Activated naive CD4-positive, alpha-beta T cell (primary cell): ENCODE results near the gene CANT1.

Source experiments
- DNase-seq, 4 experiments: peaks; one replicate each; lab custom pipeline; 2025; lab: John Stamatoyannopoulos, UW

CANT1 gene

DNA sequence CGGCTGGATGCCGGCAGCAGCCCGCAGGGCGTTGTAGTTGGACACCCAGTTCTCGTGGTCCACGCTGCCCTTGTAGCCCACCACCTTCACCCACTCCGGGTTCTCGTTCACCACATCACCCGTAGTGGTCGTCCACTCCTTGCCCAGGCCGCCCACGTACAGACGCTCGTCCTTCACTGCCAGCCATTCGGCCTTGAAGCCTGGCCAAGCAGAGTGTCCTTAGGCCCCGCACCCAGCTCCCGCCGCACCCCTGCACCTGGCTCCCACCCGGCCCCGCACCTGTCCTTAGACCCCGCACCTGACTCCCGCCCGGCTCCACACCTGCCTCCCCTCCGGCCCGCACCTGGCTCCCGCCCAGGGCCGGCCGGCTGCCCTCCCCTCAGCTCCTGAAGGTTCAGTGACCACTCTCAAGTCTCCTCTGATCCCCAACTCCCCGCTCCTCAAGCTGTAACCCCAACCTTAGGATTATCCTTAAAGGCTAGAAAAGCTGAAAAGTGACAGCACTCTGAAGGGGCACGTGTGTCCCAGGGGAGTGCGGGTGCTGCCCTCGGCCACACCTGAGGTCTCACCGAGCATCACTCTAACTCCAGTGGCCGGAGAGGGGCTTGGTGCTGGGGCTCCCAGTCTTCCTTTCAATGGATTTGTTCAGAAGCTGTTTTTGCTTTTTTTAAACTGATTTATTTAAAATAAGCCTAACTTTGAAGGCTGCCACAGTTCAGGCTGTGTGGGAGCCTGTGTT lies 14.4 kb downstream of the CANT1 start:
- DNase-seq: no peak

DNA sequence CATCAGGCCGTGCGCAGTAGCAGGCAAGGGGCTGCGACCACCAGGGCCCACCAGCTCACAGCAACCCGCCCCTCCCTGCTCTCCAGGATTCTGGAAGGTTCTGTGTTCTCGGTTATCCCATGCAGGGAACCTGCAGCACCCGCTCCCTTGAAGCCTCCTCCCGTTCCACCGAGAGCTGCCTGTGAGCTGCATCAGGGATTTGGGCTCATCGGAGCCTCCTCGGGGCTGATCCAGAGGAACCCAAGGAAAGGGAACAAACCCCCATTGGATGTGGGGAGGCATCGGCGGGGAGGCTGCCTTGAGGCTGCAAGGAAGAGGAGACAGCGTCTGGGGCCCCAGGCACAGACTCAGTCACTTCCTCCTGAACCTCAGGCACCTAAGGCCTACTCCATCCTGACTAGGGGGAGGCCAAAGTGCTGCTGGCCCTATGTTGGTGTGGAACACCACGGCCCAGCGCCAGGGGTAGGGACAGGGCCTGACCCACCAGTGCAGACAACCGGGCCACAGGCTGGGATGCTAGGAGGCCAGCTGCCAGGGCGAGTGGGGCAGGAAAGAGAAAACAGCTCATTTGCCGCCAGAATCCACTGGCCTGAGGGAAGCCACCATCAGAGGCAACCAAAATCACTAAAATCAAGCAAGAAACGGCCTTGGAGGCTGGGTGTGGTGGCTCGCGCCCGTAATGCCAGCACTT lies 15.4 kb downstream of the CANT1 start:
- no peak for DNase-seq

DNA sequence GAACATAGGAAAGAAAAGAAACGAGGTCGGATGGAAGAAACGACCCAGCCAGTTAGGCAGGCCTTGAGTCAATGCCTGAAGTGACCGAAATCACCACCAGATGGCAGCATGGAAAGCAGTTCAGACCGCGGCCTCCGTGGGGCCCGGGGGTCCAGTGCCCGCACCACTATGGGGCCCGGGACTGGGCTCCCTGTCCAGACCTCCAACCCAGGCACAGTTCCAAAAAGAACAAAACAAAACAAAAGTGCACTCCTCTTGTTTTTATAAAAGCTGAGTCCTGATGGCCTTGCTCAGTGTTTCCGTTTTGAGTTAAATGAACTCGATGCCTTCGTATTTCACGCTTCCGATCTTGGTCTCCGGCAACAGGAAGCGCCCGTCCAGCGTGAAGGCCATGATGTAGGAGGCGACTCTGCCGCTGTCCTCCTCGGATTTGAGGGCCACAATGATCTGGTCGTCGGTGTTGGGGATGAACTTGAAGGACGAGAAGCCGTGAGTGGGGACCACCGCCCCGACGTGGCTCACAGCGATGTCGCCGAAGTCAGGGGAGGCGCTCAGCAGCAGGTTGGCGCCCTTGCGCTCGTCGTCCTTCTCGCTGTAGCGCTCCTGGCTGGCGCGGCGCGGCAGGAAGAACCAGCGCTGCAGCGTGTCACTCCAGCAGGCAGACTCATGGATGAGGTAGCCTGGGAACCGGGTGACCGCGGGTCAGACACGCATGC lies 16.2 kb downstream of the CANT1 start:
- DNase-seq: peak in 2 of 4 experiments; percentile 23 to 44

DNA sequence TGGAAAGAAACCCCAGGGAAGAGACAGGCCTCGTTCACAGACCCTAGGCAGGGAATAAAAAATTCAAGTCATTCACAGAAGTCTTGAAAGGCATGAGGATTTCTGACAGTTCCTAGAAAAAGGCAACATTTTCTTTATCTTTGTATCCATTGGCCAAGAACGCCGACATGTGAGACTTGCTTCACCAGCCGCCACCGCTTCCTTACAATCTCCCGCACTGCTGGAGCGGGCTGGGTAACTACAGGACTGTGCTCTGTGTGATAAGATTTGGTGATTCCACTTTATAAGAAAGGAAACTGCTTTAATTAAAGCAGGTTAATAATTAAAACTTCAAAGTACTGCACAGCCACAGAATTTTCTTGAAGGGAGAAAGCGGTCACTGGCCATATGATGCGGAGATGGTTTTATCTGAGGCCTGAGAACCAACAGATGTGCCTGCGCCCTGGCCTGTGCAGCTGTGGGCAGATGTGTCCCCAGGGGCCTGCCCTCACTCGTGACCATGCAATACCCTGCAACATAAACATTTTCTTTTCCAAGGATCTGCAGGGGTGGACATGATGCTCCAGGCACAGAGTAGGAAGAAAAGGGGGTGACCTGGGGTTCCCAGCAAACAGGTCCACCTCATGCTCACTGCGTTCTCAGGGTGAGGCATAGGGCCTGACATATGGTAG lies 16.9 kb downstream of the CANT1 start:
- DNase-seq: no peak

DNA sequence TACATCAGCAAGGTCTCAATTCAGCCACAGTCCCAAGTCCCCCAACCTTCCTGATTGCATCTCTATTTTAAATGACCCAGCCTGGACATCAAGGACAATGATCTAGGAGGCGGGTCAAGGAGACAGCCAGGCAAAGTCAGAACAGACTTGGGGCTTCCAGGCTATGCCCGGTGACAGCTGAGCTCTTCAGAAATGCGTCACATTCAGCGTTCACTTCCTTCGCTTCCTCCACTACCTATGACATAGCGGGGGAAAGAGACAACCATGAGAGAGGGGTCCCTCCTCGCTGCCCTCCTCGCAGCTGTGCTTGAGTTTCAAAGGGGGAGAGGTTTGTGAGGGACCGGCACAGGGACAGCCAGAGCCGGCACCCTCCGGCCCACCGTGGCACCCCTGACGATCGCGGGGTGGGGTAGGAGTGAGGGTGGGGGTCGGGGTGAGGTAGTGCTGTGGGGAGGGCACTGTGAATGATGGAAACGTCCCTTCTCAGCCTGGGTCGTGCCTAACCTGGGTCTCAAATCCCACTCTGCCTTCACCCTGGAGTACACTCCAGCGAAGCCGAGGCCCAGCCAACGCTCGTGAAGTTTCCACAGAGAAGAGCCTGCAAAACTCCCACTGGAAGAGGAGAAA lies 17.5 kb downstream of the CANT1 start:
- no peak for DNase-seq

DNA sequence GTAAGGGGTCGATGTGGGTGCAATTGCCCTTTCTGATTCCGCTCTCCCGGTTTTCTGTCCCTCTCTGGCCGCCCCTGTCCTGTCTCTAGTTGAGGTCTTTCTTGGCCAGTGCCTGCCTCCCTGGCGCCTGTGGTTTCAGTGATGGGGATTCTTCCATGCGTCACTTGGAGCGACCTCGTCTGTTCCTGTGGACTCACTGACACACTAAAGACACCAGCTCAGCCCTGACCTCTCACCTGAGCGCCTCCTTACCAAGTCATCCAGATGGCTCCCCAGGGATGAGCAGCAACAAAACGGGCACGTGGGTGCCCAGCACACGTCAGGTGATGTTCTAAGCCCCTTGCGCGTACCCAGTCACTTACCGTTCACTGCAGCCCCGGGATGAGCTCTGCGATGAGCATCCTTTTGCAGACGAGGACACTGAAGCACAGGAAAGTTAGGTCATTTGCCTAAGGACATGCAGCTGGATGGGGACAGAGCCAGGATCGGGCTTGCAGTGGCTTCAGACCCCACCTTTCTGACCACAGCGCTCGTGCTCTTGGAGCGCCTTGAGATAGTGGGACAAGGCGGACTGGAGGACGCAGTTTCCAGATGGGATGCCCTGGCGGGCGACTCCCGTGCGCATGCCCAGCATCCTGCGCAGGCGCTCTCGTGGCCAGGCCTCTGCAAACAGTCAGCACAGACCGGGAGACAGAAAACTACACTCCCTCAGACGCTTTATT lies 18.4 kb downstream of the CANT1 start:
- no peak for DNase-seq

DNA sequence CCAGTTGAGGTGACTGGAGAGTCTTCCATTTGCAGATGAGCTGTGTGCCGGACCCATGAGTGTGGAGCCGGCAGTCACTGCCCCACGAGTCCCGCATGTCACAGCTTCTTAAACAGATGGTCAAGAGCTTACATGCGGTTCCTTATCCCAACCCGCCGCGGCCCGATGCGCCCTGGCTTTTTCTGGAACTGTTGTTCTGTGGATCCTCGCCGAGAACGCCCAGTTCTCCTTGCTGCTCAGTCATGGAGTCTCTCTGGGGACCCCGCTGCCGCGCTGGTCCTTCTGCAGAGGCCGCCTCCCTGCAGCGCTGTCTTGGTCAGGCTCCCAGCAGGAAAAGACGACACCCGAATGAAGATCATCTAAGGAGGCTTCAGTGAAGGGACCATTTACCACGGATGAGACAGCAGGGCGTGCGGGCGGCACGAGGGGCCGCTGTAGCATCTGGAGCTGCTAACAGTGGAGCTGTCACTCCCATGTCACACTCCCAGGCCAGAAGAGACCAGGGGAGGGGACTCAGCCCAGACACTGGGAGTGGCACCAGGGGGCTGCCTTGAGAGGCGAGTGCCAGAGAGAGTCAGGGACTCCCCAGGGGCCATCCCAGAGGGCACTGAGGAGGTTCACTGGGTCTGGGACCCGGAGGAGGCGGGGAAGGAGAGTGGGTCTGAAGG lies 19.1 kb downstream of the CANT1 start:
- DNase-seq: no peak

DNA sequence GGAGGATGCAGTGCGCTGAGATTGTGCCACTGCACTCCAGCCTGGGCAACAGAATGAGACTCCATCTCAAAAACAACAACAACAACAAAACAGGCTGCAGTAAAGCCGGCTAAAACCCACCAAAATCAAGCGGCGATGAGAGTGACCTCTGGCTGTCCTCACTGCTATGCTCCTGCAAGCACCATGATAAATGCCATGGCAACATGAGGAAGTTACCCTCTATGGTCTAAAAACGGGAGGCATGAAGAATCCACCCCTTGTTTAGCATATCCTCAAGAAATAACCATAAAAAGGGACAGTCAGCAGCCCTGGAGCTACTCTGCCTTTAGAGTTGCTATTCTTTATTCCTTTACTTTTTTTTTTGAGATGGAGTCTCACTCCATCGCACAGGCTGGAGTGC lies 21.4 kb downstream of the CANT1 start:
- no peak for DNase-seq

DNA sequence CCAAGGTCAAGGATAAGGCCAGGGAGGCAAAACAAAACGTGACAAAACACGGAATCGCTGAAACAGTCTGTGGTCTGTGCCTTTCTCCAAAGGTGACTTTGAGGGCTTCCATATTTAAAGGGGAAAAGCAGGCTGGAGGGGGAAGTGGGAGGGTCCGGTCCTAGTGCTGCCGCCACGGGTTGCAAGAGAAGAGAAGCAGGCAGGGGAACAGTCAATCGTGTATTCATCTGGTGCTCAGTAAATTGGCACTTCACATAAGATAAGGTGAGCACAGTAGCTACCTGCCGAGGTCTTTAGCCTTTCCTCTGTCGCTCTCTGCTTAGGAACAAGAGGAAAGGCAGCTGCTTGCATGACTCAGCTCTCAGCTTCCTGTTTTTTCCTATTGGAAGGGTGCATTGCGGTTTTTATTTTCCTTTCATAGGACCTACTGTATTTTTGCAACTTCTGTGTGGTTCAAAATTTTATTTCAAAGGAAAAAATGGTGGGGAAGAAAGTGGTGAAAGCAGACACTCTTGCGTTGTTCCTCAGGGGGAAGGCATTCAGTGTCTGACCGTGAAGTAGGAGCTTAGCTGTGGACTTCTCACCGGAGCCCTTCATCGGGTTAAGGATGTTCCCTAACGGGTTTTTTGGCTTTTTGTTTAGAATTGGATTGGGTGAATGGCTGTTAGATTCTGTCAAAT lies 22.8 kb downstream of the CANT1 start:
- DNase-seq: no peak

DNA sequence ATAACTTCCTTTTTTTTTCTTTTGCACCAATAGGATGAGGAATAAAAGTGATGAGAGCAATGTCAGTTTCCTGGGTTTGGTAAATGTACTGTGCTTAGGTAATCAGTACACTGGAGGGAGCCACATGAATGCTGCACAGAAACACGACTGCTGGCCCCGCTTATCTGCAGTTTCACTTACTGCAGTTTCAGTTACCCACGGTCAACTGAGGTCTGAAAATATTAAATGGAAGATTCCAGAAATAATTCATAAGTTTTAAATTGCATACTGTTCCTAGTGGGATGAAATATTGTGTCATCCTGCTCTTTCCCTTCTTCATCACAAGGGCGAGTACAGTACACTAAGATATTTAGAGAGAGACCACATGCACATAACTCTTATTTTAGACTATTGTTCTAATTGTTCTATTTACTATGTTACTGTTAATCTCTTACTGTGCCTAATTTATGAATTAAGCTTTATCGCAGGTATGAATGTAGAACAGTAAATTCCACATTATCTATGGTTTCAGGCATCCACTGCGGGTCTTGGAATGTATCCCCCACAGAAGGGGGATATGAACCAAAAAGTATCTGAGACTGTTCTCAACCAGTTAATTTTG lies 23.4 kb downstream of the CANT1 start:
- no peak for DNase-seq

DNA sequence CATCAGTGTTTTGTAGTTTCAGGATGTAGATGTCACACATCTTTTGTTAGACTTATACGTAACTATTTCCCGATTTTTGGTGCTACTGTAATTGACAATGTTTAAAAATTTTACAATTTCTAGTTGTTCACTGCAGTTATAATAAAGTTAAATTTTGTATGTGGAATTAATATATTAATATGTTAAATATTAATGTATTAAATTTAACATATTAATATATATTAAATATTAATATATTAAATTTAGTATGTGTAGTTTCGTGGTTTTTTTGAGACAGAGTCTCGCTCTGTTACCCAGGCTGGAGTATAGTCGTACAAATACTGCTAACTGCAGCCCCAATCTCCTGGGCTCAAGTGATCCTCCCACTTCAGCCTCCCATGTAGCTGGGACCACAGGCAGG lies 24.2 kb downstream of the CANT1 start:
- DNase-seq: no peak

DNA sequence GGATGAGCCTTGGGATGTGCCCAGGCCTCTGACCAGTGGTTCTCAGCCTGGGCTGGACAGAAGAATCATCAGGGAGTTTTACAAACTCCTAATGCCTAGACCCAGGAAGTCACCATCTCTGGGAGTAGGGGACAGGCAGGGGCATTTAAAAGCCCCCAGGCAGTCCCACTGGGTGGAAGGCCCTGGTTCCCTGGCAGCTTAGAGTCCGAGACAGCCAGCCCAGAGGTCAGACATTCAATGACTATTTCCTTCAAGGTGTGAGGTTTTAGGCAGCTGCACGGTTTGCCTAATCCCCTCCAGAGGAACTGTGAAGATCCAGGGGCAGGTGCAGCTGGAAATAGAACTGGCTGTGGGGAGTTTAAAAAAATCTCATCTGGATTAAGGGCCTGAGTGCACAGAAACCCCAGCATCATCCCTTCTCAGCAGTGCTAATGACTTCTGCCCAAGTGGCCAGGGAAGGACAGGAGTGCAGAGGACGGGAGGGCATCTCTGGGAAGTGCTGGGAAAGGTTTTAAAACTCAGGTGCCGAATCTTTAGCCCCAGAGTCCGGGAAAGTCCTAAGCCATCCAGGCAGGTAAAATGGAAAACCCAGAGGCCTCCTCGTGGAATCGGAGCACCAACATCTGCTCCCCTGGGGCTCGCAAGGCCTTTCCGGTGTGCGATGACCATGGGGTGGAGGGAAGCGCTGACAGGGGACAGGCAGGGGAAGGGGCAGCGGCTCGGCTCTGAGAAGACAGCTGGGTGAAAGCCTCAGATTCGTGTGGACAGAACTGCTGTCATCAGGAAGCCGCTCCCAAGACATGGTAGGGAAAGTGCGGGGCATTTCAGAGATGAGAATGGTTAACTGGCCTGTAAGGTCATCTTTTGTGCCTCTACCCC lies 28.3 kb downstream of the CANT1 start:
- DNase-seq: no peak

DNA sequence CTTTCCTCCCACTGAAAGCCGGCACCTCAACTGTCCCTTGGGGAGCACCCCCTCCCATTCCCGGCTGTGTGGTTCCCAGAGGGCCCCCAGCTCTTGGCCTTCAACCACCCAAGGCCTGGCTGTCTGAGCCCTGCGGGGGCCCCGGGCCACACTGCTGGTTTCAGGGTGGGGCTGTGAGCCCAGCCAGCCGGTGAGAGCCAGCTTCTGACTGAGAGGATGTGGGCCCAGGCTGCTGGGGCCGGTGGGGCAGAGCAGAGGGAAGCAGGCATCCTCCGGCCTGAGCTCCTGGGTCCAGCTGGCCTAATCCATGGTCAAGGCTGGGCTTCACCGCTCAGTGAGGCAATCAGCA lies 29.0 kb downstream of the CANT1 start:
- no peak for DNase-seq

DNA sequence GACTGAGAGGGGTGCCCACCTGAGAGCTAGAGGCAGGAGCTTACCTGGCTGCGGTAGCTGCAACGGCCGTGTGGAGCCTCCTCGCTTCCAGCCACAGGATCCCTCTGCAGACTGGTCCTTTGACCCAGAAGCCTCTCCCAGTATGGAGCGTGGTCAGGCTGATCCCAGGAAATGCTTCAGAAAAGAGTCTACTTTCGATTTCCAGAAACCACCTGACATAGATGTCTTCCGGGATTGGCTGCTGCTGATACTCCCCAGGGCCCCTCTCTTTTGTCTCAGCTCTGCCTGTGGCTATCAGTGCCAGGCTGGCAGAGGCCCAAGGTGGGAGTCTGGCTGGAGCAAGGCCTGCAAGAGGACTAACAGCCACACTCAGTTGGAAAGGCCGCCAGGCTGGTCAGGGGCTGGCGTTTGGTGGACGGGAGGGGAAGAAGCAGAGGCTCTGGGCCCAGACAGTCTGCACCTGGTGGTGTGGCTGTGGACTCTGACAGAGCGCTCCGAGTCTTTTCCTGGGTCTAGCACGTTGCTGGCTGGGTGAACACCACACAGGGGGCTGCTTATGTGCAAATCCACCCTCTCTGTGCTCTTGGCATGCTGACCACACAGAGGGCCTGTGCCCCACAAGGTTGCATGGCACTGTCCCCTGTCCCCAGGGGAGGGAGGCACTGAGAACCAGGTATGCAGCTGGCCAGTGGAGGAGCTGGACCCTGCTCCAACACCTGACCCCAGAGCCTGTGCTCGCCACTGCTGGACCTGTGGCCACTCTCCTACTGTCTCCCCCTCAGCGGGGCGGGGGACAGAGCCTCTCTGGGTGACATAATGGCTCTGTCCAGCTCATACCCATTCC lies 29.6 kb downstream of the CANT1 start, which contains the start of gene LGALS3BP:
LGALS3BP (minus strand) TSS at position 144 of the 844 bp plus-strand sequence. CDS start 2,732 bp downstream, outside the sequence.
- DNase-seq: peak in 2 of 4 experiments; percentile 18 to 37

DNA sequence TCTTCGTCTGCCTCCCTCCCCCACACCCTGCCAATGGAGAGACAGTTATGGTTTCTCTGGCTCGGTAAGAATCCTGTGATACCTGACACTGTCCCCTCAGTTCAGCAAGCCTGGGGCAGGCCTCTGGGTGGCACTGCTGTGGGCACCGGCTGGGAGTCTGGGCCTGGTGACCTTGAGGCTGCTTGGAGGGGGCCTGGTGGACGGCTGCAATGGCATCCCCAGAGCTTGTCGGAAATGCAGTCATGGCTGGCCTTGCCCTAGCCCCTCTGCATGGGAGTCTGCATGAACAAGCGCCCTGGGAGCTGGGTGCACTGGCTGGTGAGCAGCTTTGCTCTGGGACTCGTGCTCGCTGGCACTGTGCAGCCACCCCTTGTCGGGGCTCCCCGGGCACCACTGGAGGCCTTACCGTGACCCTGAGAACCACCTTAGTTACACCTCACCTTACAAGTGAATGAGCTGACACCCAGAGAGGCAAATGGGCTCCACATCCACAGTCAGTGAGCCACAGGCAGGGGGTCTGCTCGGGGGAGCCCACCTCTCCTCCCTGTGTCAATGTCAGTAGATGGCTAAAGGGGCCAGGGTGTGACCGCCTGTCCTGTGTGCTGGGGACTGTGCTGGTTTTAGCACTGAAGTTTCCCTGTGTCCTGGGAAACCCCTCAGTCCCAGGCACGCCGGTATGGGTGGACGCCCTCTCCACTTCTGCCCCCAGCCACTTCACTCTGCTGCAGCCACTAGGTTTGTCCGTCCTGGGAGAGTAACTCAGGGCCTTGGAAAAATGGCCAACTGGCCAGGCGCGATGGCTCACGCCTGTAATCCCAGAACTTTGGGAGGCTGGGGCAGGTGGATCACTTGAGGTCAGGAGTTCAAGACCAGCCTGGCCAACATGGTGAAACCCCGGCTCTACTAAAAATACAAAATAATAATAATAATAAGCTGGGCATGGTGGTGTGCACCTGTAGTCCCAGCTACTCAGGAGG lies 31.3 kb downstream of the CANT1 start:
- no peak for DNase-seq

DNA sequence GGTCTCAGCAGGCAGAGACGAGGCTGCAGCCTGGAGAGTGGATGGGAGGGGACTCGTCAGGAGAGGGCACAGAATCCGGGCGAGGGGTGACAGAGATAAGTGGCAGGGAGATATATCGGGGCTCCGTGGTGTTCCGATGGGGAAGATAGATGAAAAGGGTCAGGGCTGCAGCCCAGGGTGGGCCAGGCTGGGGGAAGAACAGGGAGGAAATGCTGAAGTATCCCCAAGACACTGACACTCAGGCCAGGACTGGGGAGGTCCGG lies 32.0 kb downstream of the CANT1 start:
- DNase-seq: no peak
